Measurements from ENCODE around the gene LRRC8C. TPM values are rescaled to one million over a fixed set of nuclear protein-coding genes. Genes with fewer than 3 reads are reported as not detected.

LRRC8C gene
- total and polyA plus RNA-seq, 4 donors, result 0.63 to 3.5 (median 1.5) TPM

DNA sequence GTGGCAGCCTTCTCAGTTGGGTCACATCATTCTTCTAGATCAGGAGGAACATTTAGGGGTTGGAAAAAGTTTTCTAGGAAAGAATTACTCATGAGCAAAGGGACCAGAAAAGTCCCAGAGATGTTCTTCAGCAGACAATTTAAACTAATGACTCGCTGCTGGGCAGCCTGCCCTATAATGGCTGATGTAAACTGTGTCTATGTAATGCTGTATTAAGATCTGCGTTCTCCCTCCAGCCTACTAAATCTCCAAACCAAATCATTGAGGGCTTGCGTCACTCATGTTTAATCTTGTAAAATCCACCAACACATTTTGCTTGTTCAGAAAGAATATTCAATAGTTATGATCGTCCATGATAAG, 92.1 kb downstream of the LRRC8C start:
- no peak for DNase-seq (ENCODE audit: low spot score)
- no peak overlapping the region for H3K27ac ChIP-seq (ENCODE audit: low read depth in 1 of 2, low read length in 2 of 2)
- no peaks in the 10 kb centered on the region for H3K9me3 ChIP-seq (ENCODE audit: control insufficient read depth in 4 of 4, low read length in 3 of 4)
- no peak overlapping the region for H3K4me3 ChIP-seq (ENCODE audit: low read depth in 1 of 3, low read length in 3 of 3)
- H3K36me3 ChIP-seq (ENCODE audit: control insufficient read depth in 4 of 4, insufficient read depth in 3 of 4, low read depth in 1 of 4, low read length in 3 of 4), result no peaks in the 10 kb centered on the region
- no peaks in the 10 kb centered on the region for H3K27me3 ChIP-seq (ENCODE audit: control insufficient read depth in 4 of 4, insufficient read depth in 4 of 4, low read length in 3 of 4)
- no peak overlapping the region for H3K9ac ChIP-seq (ENCODE audit: low read depth in 1 of 2, low read length in 2 of 2)
- no peaks in the 10 kb centered on the region for H3K4me1 ChIP-seq (ENCODE audit: control insufficient read depth in 4 of 4, insufficient read depth in 4 of 4, low read length in 3 of 4)
- 79% methylated on average over 4 of the region's 4 CpGs for WGBS
- no peak for TF ChIP-seq NR2F2 (IDR thresholded peaks at IDR 0.05)
- TF ChIP-seq JUND (IDR thresholded peaks at IDR 0.05), result no peak
- TF ChIP-seq FOXA2 (IDR thresholded peaks at IDR 0.05), result no peak
- TF ChIP-seq YY1 (IDR thresholded peaks at IDR 0.05), result no peak

DNA sequence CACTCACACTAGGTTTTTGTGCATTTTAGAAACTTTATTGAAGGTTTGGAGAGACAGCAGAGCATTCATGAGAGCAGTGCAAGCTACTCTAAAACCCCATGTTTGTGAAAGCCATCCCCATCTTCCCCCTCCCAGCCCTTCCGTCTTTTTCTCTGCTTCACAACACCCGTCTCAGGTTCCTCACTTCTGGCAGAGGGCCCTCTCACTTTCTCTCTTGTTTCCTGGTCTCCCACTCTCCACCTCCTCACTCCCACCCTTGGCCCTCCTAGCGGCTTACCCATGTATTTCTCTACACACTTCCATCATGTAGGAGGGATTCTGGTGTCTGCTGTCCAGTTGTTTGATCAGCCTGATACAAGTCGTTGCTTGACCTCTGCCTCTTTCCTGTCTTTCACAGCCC, 92.7 kb downstream of the LRRC8C start:
- no peak overlapping the region for H3K27ac ChIP-seq (ENCODE audit: low read depth in 1 of 2, low read length in 2 of 2)
- no peak for DNase-seq (ENCODE audit: low spot score)
- 74% methylated on average over 4 of the region's 4 CpGs for WGBS
- no peaks in the 10 kb centered on the region for H3K36me3 ChIP-seq (ENCODE audit: control insufficient read depth in 4 of 4, insufficient read depth in 3 of 4, low read depth in 1 of 4, low read length in 3 of 4)
- no peak overlapping the region for H3K4me3 ChIP-seq (ENCODE audit: low read depth in 1 of 3, low read length in 3 of 3)
- no peak overlapping the region for H3K9ac ChIP-seq (ENCODE audit: low read depth in 1 of 2, low read length in 2 of 2)
- no peak for TF ChIP-seq FOXA2 (IDR thresholded peaks at IDR 0.05)
- TF ChIP-seq YY1 (IDR thresholded peaks at IDR 0.05), result no peak
- no peak for TF ChIP-seq ATF3 (IDR thresholded peaks at IDR 0.05)
- TF ChIP-seq, protein P1, sequence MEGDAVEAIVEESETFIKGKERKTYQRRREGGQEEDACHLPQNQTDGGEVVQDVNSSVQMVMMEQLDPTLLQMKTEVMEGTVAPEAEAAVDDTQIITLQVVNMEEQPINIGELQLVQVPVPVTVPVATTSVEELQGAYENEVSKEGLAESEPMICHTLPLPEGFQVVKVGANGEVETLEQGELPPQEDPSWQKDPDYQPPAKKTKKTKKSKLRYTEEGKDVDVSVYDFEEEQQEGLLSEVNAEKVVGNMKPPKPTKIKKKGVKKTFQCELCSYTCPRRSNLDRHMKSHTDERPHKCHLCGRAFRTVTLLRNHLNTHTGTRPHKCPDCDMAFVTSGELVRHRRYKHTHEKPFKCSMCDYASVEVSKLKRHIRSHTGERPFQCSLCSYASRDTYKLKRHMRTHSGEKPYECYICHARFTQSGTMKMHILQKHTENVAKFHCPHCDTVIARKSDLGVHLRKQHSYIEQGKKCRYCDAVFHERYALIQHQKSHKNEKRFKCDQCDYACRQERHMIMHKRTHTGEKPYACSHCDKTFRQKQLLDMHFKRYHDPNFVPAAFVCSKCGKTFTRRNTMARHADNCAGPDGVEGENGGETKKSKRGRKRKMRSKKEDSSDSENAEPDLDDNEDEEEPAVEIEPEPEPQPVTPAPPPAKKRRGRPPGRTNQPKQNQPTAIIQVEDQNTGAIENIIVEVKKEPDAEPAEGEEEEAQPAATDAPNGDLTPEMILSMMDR (IDR thresholded peaks at IDR 0.05; ENCODE audit: low read depth, low read length, missing input control), result no peak
- TF ChIP-seq EGR1 (IDR thresholded peaks at IDR 0.05; ENCODE audit: low read depth in 2 of 2), result no peak
- no peaks in the 10 kb centered on the region for H3K4me1 ChIP-seq (ENCODE audit: control insufficient read depth in 4 of 4, insufficient read depth in 4 of 4, low read length in 3 of 4)
- H3K27me3 ChIP-seq (ENCODE audit: control insufficient read depth in 4 of 4, insufficient read depth in 4 of 4, low read length in 3 of 4), result no peaks in the 10 kb centered on the region
- no peaks in the 10 kb centered on the region for H3K9me3 ChIP-seq (ENCODE audit: control insufficient read depth in 4 of 4, low read length in 3 of 4)

DNA sequence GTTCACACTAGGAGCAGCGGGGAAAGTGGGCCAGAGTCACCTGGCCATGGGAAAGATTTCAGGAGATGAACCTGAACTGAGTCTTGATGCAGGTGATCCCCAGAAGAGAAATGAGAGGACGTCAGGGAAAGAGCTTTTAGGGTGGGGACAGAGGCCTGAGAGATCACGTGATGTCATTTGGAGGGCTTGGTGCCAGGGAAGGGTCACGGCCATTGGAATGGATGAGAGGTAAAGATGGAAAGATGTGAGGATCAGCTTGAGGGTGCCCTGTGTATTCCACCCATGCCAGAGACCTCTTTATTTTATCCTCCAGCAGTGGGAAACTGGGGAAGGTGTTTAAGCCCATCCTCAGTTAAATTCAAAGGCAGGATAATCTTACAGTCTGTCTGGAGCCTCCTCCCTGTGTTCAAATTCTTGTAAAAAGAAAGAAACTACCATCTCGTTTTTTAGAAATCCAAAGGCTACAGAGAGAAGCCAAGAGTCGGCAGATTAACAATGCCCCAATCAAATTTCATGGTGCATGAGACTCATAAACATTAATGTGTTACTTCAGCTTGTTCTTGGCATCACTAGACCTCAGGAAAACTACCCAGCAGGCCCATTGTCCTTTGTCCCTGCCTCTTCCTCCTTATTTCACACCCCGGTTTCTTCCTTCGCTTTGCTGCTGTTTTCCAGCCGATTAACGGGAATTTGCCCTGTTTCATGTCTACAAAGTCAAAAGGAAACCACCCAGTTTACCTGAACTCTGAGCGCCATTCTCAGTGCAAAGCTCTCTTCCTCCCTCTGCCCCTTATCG, 94.8 kb downstream of the LRRC8C start:
- DNase-seq (ENCODE audit: low spot score), result no peak
- H3K27ac ChIP-seq (ENCODE audit: low read depth in 1 of 2, low read length in 2 of 2), result no peak overlapping the region
- H3K4me1 ChIP-seq (ENCODE audit: control insufficient read depth in 4 of 4, insufficient read depth in 4 of 4, low read length in 3 of 4), result no peaks in the 10 kb centered on the region
- no peaks in the 10 kb centered on the region for H3K9me3 ChIP-seq (ENCODE audit: control insufficient read depth in 4 of 4, low read length in 3 of 4)
- no peak overlapping the region for H3K4me3 ChIP-seq (ENCODE audit: low read depth in 1 of 3, low read length in 3 of 3)
- TF ChIP-seq RAD21 (IDR thresholded peaks at IDR 0.05) (no peak), RXRA (IDR thresholded peaks at IDR 0.05) (no peak), FOXA2 (IDR thresholded peaks at IDR 0.05) (no peak), SP1 (IDR thresholded peaks at IDR 0.05) (no peak), HNF4G (IDR thresholded peaks at IDR 0.05) (no peak)
- TF ChIP-seq, protein P2, sequence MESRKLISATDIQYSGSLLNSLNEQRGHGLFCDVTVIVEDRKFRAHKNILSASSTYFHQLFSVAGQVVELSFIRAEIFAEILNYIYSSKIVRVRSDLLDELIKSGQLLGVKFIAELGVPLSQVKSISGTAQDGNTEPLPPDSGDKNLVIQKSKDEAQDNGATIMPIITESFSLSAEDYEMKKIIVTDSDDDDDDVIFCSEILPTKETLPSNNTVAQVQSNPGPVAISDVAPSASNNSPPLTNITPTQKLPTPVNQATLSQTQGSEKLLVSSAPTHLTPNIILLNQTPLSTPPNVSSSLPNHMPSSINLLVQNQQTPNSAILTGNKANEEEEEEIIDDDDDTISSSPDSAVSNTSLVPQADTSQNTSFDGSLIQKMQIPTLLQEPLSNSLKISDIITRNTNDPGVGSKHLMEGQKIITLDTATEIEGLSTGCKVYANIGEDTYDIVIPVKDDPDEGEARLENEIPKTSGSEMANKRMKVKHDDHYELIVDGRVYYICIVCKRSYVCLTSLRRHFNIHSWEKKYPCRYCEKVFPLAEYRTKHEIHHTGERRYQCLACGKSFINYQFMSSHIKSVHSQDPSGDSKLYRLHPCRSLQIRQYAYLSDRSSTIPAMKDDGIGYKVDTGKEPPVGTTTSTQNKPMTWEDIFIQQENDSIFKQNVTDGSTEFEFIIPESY (IDR thresholded peaks at IDR 0.05), result no peak
- H3K36me3 ChIP-seq (ENCODE audit: control insufficient read depth in 4 of 4, insufficient read depth in 3 of 4, low read depth in 1 of 4, low read length in 3 of 4), result no peaks in the 10 kb centered on the region
- no peaks in the 10 kb centered on the region for H3K27me3 ChIP-seq (ENCODE audit: control insufficient read depth in 4 of 4, insufficient read depth in 4 of 4, low read length in 3 of 4)
- WGBS, result 77% methylated on average over 12 of the region's 12 CpGs
- H3K9ac ChIP-seq (ENCODE audit: low read depth in 1 of 2, low read length in 2 of 2), result no peak overlapping the region

Measured in liver (tissue), 9 donors.